ENCODE results near the gene PRSS38.
"Not testable (repeated sequence)": the region's sequence is repeated elsewhere in the genome, so short reads cannot be mapped to it uniquely, and the experiment has no call there.

PRSS38 gene

DNA sequence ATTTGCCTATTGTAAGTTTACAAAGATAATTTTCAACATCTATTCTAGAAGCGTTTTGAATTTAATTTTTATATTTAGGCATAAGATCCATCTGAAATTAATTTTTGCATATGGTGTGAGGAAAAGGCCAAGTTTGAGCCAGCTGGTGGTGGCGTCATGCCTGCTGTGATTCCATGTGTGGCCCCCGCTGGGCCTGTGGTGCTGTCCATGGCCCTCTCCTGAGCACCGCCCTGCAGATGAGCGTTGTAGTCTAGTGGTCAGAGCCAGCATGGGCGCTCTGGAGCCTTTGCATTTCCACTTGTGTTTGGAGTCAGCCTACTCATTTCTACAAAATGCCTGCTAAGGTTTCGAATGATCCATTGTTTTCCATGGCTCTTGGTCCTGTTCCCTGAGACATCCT lies 22.7 kb downstream of the PRSS38 start:
- TF ChIP-seq, protein P1, sequence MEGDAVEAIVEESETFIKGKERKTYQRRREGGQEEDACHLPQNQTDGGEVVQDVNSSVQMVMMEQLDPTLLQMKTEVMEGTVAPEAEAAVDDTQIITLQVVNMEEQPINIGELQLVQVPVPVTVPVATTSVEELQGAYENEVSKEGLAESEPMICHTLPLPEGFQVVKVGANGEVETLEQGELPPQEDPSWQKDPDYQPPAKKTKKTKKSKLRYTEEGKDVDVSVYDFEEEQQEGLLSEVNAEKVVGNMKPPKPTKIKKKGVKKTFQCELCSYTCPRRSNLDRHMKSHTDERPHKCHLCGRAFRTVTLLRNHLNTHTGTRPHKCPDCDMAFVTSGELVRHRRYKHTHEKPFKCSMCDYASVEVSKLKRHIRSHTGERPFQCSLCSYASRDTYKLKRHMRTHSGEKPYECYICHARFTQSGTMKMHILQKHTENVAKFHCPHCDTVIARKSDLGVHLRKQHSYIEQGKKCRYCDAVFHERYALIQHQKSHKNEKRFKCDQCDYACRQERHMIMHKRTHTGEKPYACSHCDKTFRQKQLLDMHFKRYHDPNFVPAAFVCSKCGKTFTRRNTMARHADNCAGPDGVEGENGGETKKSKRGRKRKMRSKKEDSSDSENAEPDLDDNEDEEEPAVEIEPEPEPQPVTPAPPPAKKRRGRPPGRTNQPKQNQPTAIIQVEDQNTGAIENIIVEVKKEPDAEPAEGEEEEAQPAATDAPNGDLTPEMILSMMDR (IDR thresholded peaks at IDR 0.05; ENCODE audit: low read depth, low read length) = no peak
- no peak for DNase-seq (ENCODE audit: extremely low read depth, low read depth)

- DNase-seq (ENCODE audit: extremely low read depth, low read depth) = no peak
- TF ChIP-seq, protein P1 (IDR thresholded peaks at IDR 0.05; ENCODE audit: low read depth, low read length) = no peak
These were observed 25.6 kb downstream of the PRSS38 start for GRCh38 chr1:227841096-227841495.

GRCh38 chr1:227844320-227845146 lies 29.1 kb downstream of the PRSS38 start:
- TF ChIP-seq, protein P1 (IDR thresholded peaks at IDR 0.05; ENCODE audit: low read depth, low read length) = no peak
- DNase-seq (ENCODE audit: extremely low read depth, low read depth) = no peak

DNA sequence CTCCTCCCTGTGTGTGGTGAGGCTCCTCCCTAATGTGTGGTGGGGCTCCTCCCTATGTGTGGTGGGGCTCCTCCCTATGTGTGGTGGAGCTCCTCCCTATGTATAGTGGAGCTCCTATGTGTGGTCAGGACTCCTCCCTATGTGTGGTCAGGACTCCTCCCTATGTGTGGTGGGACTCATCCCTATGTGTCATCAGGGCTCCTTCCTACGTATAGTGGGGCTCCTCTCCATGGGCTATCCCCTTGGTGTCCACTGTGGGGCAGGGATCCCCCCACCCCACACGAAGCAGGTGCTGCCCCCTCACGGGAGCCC lies 29.6 kb downstream of the PRSS38 start:
- DNase-seq (ENCODE audit: extremely low read depth, low read depth) = no peak
- TF ChIP-seq, protein P1 (IDR thresholded peaks at IDR 0.05; ENCODE audit: low read depth, low read length) = no peak

DNA sequence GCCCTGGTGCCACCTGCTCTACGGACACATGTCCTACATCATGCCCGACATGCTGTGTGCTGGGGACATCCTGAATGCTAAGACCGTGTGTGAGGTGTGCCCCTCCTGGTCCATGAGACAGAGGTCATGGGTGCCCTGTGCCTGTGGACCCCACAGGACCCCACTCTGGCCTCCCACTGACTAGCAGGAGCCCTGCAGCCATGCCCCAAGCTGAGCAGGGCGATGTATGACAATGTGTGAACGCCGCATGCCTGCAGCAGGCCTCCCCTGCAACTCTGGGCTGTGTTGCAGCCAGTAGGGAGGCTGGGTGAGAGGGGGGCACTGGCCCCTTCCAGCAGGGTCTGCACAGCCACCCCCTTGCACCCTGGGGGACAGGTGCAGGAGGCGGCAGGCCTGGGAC lies 30.0 kb downstream of the PRSS38 start:
- no peak for DNase-seq (ENCODE audit: extremely low read depth, low read depth)

GRCh38 chr1:227846265-227846858 lies 30.9 kb downstream of the PRSS38 start:
- TF ChIP-seq, protein P1 (IDR thresholded peaks at IDR 0.05; ENCODE audit: low read depth, low read length) = no peak
- DNase-seq (ENCODE audit: extremely low read depth, low read depth) = no peak

More for the DNA sequence above, 30.0 kb downstream of the PRSS38 start:
- TF ChIP-seq, protein P1 (IDR thresholded peaks at IDR 0.05; ENCODE audit: low read depth, low read length) = no peak

DNA sequence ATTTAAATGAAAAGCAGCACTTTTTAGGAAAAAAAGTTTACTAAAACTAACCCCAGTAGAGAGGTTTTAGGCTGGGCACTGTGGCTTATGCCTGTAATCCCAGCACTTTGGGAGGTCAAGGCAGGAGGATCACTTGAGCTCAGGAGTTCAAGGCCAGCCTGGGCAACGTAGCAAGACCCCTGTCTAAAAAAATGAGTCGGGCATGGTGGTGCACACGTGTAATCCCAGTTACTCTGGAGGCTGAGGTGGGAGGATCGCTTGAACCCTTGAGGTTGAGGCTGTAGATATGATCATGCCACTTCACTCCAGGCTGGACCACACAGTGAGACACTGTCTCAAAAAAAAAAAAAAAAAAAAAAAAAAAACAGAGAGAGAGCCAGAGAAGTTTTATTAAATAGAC lies 31.6 kb downstream of the PRSS38 start:
- DNase-seq (ENCODE audit: extremely low read depth, low read depth) = not testable (repeated sequence)

All from AG09319 (cell line).